DMS 273 (cell line): ENCODE results near the gene PSTK.

Experiments used
- DNase-seq: peaks from one replicate; lab custom pipeline; 2025; ENCODE audit not compliant: unreplicated experiment; lab: John Stamatoyannopoulos, UW

Gene PSTK

DNA sequence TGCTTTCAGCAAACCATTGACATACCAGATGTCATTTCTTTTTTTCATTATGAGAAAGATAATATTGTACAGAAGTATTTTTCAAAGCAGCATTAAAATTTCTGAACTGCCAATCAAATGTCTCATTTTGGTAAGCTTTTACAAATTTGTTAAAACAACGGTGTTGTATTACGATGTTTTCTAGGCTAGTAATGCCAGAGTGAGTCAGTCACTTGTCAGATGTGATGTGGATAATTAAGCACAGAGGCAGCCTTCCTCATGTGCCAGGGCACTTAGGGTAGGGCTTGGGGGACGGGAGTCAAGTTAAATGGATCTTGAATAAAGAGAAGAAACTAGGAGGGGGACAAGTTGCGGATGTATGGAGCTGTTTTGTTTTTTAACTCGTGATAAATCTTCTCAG is 10.1 kb downstream of the PSTK start:
- DNase-seq: peak; percentile 26

GRCh38 chr10:122992031-122992585 is 11.9 kb downstream of the PSTK start:
- no peak for DNase-seq

DNA sequence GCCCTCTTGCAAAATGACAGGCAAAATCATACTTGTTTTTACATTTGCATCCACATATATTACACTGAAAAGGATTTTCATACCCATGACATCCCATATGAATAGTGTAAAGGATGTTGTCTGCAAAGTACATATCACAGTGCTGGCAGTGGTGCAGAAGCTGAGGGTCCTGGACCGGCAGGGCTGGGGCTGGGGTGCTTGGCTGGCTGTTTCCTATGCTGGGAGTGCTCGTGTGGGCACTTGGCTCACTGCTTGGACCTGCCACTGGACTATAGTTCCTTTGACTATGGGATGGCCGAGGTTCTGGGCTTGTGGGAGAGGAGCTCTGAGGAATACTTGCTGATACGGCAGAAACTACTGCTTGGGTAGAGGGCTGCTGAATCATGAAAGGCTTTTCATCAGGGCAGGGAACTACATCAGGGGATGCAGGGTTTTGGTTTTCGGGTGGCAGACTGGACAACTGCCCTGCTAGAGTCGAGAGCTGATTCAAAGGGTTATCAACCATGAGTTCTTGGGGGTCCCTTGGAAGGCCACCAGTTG is 13.7 kb downstream of the PSTK start:
- DNase-seq: no peak

DNA sequence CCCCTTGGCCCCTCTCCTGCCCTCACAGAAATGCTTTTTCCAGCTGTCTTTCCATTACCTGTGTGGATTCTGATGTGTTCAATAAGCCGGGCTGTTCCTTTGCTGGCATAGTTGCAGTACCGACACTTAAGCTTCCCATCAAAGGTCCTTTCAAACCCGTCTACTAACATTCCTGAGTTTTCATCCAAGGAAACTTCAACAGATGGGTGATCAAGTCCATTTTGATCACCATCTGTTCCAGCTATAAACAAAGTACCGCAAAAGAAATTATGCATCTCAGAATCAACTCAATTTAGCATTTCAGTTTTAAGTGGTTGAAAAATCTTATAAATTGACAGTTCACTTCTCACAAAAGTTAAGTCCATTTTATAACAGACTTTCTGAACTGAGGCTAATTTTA is 15.7 kb downstream of the PSTK start:
- peak; percentile 66 for DNase-seq

GRCh38 chr10:122997864-122998263 is 17.7 kb downstream of the PSTK start:
- no peak for DNase-seq

DNA sequence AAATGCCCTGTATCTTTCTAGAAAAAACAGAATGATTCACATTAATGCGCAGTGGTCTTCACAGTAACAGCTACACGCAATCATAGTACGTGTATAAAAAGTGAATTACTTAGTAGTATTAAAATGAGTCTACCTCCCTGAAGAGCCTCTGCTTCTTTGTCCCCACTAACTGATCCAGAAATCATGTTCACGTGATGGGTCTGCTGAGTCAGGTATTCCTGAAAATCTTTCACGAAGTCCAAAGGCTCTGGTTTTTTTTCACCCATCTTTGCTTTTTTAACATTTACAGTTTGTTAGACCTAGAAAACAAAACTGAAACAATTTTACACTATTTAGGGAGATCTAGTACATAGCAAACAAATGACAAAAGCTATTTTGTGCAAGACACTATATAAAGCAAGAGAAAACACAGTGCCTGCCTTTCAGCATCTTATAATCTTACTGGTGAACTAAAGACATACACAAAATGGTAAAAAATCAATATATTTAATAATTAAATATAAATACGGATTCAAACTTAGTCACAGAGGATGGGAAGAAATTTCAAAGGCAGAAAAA is 18.2 kb downstream of the PSTK start:
- no peak for DNase-seq

GRCh38 chr10:122998934-122999333 is 18.7 kb downstream of the PSTK start:
- no peak for DNase-seq

DNA sequence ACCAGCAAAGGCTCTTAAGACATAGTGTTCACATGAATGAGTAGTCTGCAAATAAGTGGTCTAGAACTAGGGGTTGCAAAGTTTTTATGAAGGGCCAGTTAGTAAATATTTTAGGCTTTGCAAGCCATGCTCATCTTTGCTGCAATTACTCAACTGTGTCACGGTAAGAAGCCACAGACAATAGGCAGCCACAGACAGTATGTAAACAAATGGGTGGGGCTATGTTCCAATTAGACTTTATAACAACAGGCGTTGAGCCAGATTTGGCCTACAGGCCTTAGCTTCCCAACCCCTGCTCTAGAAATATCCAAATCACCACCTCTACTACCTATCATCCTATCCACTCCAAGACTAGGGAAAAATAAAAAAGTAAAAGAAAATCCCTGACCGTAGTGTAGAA is 19.1 kb downstream of the PSTK start:
- DNase-seq: peak; percentile 7

DNA sequence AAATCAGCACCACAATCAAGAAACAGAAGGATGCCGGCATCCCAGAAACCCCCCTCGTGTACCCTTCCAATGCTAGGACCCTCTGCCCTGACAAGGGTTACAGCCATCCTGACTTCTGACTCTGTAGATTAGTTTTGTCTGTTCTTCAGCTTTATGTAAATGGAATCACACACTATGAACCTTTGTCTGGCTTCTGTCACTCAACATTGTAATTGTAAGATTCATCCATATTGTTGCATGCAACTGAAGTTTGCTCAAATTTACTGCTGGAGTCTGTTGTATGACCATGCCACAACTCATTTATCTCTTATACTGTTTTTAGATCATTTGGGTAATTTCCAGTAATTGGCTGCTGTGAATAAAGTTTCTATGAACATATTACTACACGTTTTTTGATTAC is 20.0 kb downstream of the PSTK start:
- no peak for DNase-seq

GRCh38 chr10:123001370-123001769 is 21.2 kb downstream of the PSTK start:
- no peak for DNase-seq

GRCh38 chr10:123004298-123004697 is 24.1 kb downstream of the PSTK start:
- DNase-seq: no peak

- DNase-seq: peak; percentile 53
Measured at GRCh38 chr10:123007558-123008354, 27.6 kb downstream of the PSTK start.

DNA sequence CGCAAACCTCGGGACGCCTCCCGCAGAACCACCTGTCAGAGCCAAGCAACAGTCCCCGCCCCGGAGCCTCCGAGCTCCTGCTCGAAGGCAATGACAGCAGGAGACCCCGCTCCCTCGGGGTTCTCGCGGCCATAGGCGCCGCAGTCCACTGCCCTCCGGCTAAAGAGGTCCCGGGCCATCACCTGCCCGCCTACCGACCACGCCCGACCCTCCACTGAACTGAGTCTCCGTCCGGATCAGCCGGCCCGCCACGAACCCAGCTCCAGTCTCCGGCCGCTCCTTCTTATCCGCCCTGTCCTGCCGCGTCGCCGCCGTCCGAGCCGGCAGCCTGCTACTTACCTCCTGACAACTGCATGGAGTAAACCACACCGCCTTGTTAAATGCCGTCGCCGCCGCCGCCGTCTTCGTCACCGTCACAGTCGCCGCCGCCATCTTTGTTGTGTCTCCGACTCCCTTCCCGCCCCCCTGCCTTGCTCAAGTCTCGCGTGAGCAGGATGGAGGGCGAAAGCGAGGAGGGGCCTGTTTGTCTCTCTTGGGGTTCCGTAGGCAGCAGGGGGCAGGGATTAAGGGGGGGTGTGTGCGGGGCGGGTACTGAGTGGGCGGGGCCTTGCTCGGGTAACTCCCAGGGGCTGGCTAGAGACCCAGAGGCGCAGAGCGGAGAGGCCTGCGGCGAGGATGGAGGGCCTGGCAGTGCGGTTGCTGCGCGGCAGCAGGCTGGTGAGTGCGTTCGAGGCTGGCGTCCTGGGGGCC is 28.3 kb downstream of the PSTK start, which contains the start of the genes ACADSB and IKZF5:
TSS of gene ACADSB (plus strand) at position 652 of the 750 bp plus-strand sequence. CDS start at position 676, 24 bp downstream.
TSS of gene IKZF5 (minus strand) at position 441 of the 750 bp plus-strand sequence. CDS start 10,170 bp downstream, outside the sequence.
- peak; percentile 97 for DNase-seq

- DNase-seq: peak; percentile 44
Measured at GRCh38 chr10:123009105-123009820, 29.1 kb downstream of the PSTK start.

- DNase-seq: no peak
Measured at GRCh38 chr10:123011987-123012386, 31.8 kb downstream of the PSTK start.

- DNase-seq: no peak
Measured at GRCh38 chr10:123013456-123014419, 33.5 kb downstream of the PSTK start.

- no peak for DNase-seq
Measured at GRCh38 chr10:123014772-123015171, 34.6 kb downstream of the PSTK start.

DNA sequence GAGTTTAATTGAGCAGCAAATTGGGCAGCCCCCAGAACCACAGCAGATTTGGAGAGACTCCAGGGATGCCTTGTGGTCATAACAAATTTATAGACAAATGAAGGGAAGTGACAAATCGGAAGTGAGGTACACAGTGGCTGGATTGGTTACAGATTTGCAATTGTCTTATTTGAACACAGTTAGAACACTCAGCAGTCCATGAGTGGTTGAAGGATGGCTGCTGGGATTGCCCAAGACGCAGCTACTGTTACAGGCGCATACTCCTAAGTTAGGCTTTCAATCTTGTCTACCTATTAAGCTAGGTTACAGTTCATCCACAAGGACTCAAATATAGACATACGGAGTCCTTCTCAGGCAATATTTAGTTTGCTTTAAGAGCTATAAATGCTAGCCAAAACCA is 36.0 kb downstream of the PSTK start:
- no peak for DNase-seq

DNA sequence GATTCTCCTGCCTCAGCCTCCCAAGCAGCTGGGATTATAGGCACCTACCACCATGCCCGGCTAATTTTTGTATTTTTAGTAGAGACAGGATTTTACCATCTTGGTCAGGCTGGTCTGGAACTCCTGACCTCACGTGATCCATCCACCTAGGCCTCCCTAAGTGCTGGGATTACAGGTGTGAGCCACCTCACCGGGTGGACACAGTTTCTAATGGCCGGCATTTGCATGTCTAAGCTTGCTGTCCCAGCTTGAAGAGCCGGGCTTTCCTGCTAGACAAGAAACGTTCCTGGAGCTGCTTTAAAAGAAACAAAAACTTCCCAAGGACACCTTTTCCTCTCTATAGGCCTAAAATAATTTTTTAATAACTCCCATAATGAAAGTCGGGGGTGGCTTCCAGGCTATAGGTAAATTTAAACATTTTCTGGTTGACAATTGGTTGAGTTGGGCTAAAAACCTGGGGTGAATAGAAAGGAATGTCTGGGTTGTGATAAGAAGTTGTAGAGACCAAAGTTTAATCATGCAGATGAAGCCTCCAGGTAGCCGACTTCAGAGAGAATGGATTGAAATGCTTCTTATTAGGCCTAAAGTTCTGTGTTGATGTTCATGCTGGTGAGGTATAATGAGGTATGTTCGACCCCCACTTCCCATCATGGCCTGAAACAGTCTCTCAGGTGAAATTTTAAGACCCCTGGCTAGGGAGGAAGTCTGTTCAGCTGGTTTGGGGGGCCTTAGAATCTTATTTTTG is 37.4 kb downstream of the PSTK start:
- DNase-seq: no peak
